Testis (tissue), 3 donors: ENCODE results near the gene TAX1BP3. TPM values are rescaled to one million over a fixed set of nuclear protein-coding genes. Genes with fewer than 3 reads are reported as not detected.

Experiments used
- DNase-seq: peaks from one replicate; pipeline ENCODE4 v3.0.0-alpha.2; 2019
- H3K27ac ChIP-seq, 2 donors: fragments of 200-600 bp; sonication (generic); one replicate each; pipeline ENCODE4 v1.5.1; 2019
- H3K27me3 ChIP-seq: fragments of 200-600 bp; sonication (generic); one replicate; pipeline ENCODE4 v1.5.1; 2019
- H3K36me3 ChIP-seq: fragments of 200-600 bp; sonication (generic); one replicate; pipeline ENCODE4 v1.5.1; 2017; ENCODE audit warnings: low read depth; ENCODE audit errors: missing control alignments
- H3K4me1 ChIP-seq: fragments of 200-600 bp; sonication (generic); one replicate; pipeline ENCODE4 v1.5.1; 2019
- H3K4me3 ChIP-seq, 2 donors: fragments of 200-600 bp; sonication (generic); one replicate each; pipeline ENCODE4 v1.5.1; 2017 to 2019
- H3K9me3 ChIP-seq: fragments of 200-600 bp; sonication (generic); one replicate; pipeline ENCODE4 v1.5.1; 2017
- POLR2A ChIP-seq: fragments of 450-650 bp; IDR thresholded peaks from one replicate; pipeline ENCODE4 v1.6.1; 2017; ENCODE audit warnings: antibody characterized with exemption, mild to moderate bottlenecking, moderate library complexity
- WGBS, 2 donors: methylation state at CpG; one replicate each; pipeline ENCODE4 v1.1.5; 2018; 5-methylcytosine and 5-hydroxymethylcytosine counted together
- intact Hi-C: fragments of 100-400 bp; cut with DNase I; formaldehyde crosslinking; loops from one replicate; pipeline ENCODE4 v1.15.1; 2023; ENCODE audit warnings: low total_unique reads
- polyA plus RNA-seq: library from polyadenylated mRNA; stranded (reverse); fragments of 350-450 nt; fragmentation: Illumina TruSeq; extraction: RNeasy Lipid Tissue Mini Kit (QIAGEN cat#74804); gene quantifications from one replicate; pipeline ENCODE4 v1.2.3, GENCODE V29; 2014; ENCODE audit warnings: low read depth, low replicate concordance; ENCODE audit not compliant: insufficient read depth
- total RNA-seq, 2 donors: library from RNA; depleted of rRNA; stranded (reverse); fragments of >200 nt; gene quantifications; one replicate each; pipeline ENCODE4 v1.2.3, GENCODE V29; 2016
- TF ChIP-seq, protein P1 (sequence below), 3 experiments: fragments of 450-650 bp in 2 of 3; fragments of 200-600 bp in 1 of 3; sonication (generic) in 1 of 3; IDR thresholded peaks; one replicate each; pipeline ENCODE4 v1.5.1; 2016 to 2019; ENCODE audit warnings: antibody characterized with exemption in 3 of 3, mild to moderate bottlenecking in 2 of 3, moderate library complexity in 1 of 3

TAX1BP3 gene
- total and polyA plus RNA-seq, 3 donors from 2014 or later = 93.6 to 212 (median 150) TPM

DNA sequence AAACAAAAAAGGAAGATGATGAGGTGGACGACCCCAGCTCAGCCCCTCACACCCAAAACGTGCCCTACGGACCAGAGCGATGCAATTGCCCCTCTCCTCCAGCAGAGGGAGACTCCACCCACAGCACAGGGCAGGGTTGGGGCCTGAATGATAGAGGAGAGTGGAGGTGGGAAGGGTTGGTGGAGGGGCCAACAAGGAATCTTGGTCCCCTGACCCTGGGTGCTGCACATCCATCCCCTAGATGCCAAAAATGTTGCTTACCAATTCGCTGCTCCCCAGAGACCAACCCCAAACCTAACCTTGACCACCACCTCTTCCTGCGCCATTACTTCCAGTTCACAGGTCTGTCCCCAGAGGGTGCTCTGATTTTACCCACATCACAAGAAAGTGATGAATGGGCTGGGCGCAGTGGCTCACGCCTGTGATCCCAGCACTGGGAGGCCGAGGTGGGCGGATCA, 14.7 kb upstream of the TAX1BP3 start:
- DNase-seq = no peak
- whole genome bisulfite sequencing, 2 donors = 45 to 54% methylated on average over 8 to 10 of the region's 10 CpGs
- no peaks in the 10 kb centered on the region for H3K9me3 ChIP-seq
- H3K4me3 ChIP-seq = no peak overlapping the region
- H3K36me3 ChIP-seq = no peaks in the 10 kb centered on the region
- no peak for TF ChIP-seq POLR2A
- TF ChIP-seq, protein P1, sequence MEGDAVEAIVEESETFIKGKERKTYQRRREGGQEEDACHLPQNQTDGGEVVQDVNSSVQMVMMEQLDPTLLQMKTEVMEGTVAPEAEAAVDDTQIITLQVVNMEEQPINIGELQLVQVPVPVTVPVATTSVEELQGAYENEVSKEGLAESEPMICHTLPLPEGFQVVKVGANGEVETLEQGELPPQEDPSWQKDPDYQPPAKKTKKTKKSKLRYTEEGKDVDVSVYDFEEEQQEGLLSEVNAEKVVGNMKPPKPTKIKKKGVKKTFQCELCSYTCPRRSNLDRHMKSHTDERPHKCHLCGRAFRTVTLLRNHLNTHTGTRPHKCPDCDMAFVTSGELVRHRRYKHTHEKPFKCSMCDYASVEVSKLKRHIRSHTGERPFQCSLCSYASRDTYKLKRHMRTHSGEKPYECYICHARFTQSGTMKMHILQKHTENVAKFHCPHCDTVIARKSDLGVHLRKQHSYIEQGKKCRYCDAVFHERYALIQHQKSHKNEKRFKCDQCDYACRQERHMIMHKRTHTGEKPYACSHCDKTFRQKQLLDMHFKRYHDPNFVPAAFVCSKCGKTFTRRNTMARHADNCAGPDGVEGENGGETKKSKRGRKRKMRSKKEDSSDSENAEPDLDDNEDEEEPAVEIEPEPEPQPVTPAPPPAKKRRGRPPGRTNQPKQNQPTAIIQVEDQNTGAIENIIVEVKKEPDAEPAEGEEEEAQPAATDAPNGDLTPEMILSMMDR (IDR thresholded peaks at IDR 0.05) = peak; percentile 57 to 87 (median 65)
- H3K4me1 ChIP-seq = no peaks in the 10 kb centered on the region
- H3K27ac ChIP-seq = no peak overlapping the region
- no peaks in the 10 kb centered on the region for H3K27me3 ChIP-seq
- intact Hi-C loops = no loop called here

GRCh38 chr17:3682033-3682432, 13.7 kb upstream of the TAX1BP3 start:
- 82 to 90% methylated on average over 4 to 12 of the region's 12 CpGs for WGBS, 2 donors
- Histone ChIP-seq H3K9me3 (no peaks in the 10 kb centered on the region), H3K27ac (no peak overlapping the region), H3K4me1 (no peaks in the 10 kb centered on the region), H3K36me3 (no peaks in the 10 kb centered on the region), H3K4me3 (no peak overlapping the region), H3K27me3 (no peaks in the 10 kb centered on the region)
- DNase-seq = no peak
- intact Hi-C loops = no loop called here
- no peak for TF ChIP-seq POLR2A
- TF ChIP-seq, protein P1 (IDR thresholded peaks at IDR 0.05) = no peak

DNA sequence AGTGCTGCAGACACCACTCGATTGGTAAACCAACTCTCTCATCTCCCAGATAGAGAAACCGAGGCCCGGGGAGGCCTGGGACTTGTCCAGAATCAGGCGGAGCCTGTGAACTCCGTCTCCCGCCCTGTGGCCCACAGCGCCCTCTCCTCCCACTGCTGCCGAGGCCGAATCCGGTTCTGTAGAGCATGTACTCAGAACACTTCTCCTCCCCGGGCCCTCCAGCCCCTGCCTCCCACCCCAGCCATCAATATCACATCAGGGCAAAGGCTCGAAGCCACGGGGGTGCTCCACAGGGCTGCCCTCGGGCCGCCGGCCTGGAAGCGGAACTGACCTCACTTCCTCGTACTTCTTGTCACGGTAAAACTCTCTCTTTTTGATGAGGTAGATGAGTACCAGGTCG, 13.2 kb upstream of the TAX1BP3 start:
- intact Hi-C loops = no loop called here
- H3K27me3 ChIP-seq = no peaks in the 10 kb centered on the region
- H3K4me3 ChIP-seq = no peak overlapping the region
- H3K27ac ChIP-seq = no peak overlapping the region
- no peaks in the 10 kb centered on the region for H3K4me1 ChIP-seq
- H3K36me3 ChIP-seq = no peaks in the 10 kb centered on the region
- TF ChIP-seq, protein P1 (IDR thresholded peaks at IDR 0.05) = no peak
- no peak for TF ChIP-seq POLR2A
- DNase-seq = no peak
- WGBS, 2 donors = 84 to 88% methylated on average over 20 of the region's 20 CpGs
- H3K9me3 ChIP-seq = no peaks in the 10 kb centered on the region

- Histone ChIP-seq H3K27me3 (no peaks in the 10 kb centered on the region), H3K9me3 (no peaks in the 10 kb centered on the region), H3K36me3 (no peaks in the 10 kb centered on the region), H3K27ac (no peak overlapping the region), H3K4me3 (no peak overlapping the region), H3K4me1 (no peaks in the 10 kb centered on the region)
- DNase-seq = no peak
- intact Hi-C loops = no loop called here
- 84 to 88% methylated on average over 12 of the region's 12 CpGs for WGBS, 2 donors
- TF ChIP-seq POLR2A = no peak
- TF ChIP-seq, protein P1 (IDR thresholded peaks at IDR 0.05) = no peak
Observed at GRCh38 chr17:3681057-3681456, 12.7 kb upstream of the TAX1BP3 start.

- no peak overlapping the region for H3K4me3 ChIP-seq
- intact Hi-C loops = no loop called here
- H3K36me3 ChIP-seq = no peaks in the 10 kb centered on the region
- DNase-seq = no peak
- no peaks in the 10 kb centered on the region for H3K27me3 ChIP-seq
- no peaks in the 10 kb centered on the region for H3K4me1 ChIP-seq
- H3K27ac ChIP-seq = no peak overlapping the region
- WGBS, 2 donors = 70 to 73% methylated on average over 13 to 20 of the region's 20 CpGs
- no peaks in the 10 kb centered on the region for H3K9me3 ChIP-seq
- no peak for TF ChIP-seq POLR2A
- TF ChIP-seq, protein P1 (IDR thresholded peaks at IDR 0.05) = no peak
Observed at GRCh38 chr17:3679531-3680126, 11.3 kb upstream of the TAX1BP3 start.
